ENCODE measurements around the gene QPCTL.
"Not testable (repeated sequence)": the region's sequence is repeated elsewhere in the genome, so short reads cannot be mapped to it uniquely, and the experiment has no call there.

QPCTL gene

GRCh38 chr19:45677351-45678230, 14.9 kb upstream of the QPCTL start:
- FAIRE-seq: no peak

- no peak for FAIRE-seq
These were observed 11.0 kb upstream of the QPCTL start for GRCh38 chr19:45681391-45682015.

- no peak for FAIRE-seq
These were observed 10.3 kb upstream of the QPCTL start for GRCh38 chr19:45682117-45682516.

- FAIRE-seq: no peak
These were observed 9.6 kb upstream of the QPCTL start for GRCh38 chr19:45682908-45683307.

GRCh38 chr19:45685045-45685444, 7.4 kb upstream of the QPCTL start:
- FAIRE-seq: not testable (repeated sequence)

GRCh38 chr19:45687599-45687998, 4.9 kb upstream of the QPCTL start:
- no peak for FAIRE-seq

- no peak for FAIRE-seq
These were observed 815 bp upstream of the QPCTL start, which contains the start of gene SNRPD2 for GRCh38 chr19:45691516-45692186. SNRPD2 (minus strand) TSS chr19:45691953; CDS start chr19:45691888, 65 bp downstream.

GRCh38 chr19:45693106-45693788, 781 bp downstream of the QPCTL start:
- no peak for FAIRE-seq

- no peak for FAIRE-seq
These were observed 9.2 kb downstream of the QPCTL start for GRCh38 chr19:45701676-45702075.

- no peak for FAIRE-seq
These were observed 12.6 kb downstream of the QPCTL start for GRCh38 chr19:45705115-45705514.

GRCh38 chr19:45705710-45706415, 13.4 kb downstream of the QPCTL start:
- FAIRE-seq: no peak

- no peak for FAIRE-seq
These were observed 18.1 kb downstream of the QPCTL start for GRCh38 chr19:45710356-45711130.

- FAIRE-seq: no peak
These were observed 19.6 kb downstream of the QPCTL start for GRCh38 chr19:45711851-45712698.

GRCh38 chr19:45712699-45713067, 20.2 kb downstream of the QPCTL start:
- no peak for FAIRE-seq

GRCh38 chr19:45713141-45713540, 20.7 kb downstream of the QPCTL start:
- no peak for FAIRE-seq

- no peak for FAIRE-seq
These were observed 22.7 kb downstream of the QPCTL start for GRCh38 chr19:45715139-45715538.

- FAIRE-seq: no peak
These were observed 24.1 kb downstream of the QPCTL start for GRCh38 chr19:45716359-45717130.

- FAIRE-seq: peak; percentile 96
These were observed 24.9 kb downstream of the QPCTL start for GRCh38 chr19:45717131-45717982.

All from TTC549 (cell line).